ENCODE measurements around the gene IFT80. TPM values are rescaled to one million over a fixed set of nuclear protein-coding genes. Genes with fewer than 3 reads are reported as not detected.

IFT80 gene
- total and polyA plus RNA-seq, 9 of the 15 experiments (the other 6 are each of a cell fraction or from before 2014, with no cell fraction given) = 6.7 to 21.1 (median 16.4) TPM

- intact Hi-C loops (cut with micrococcal nuclease) (loop anchor here (5.0 kb wide), 3 partner anchors 40 to 775 kb away; partner anchors contain the start of gene NMD3), in situ Hi-C loops (cut with MboI) (no loop called here)
- Histone ChIP-seq H3K9ac (ENCODE audit: insufficient read depth in 1 of 2, low read depth in 2 of 2, low read length in 2 of 2) (peak overlapping the region in 1 of 2 experiments; percentile 99; a peak in 2 of 4 replicates), H3K4me1 (replicated peaks in 1 of 2; ENCODE audit: control insufficient read depth in 2 of 2, insufficient read depth in 2 of 2, low read length in 2 of 2) (peaks cover 23 to 34% of the 10 kb centered on the region in 2 experiments), H3K36me3 (ENCODE audit: control insufficient read depth, insufficient read depth, low read length) (peaks cover 38% of the 10 kb centered on the region), H3K27me3 (ENCODE audit: control insufficient read depth in 2 of 2, insufficient read depth in 2 of 2, low read length in 2 of 2) (no peaks in the 10 kb centered on the region), H3K79me2 (ENCODE audit: control insufficient read depth, insufficient read depth, low read length) (peaks cover 80% of the 10 kb centered on the region), H3K27ac (ENCODE audit: extremely low read depth, low read depth, low read length) (peak overlapping the region; percentile 98), H2AFZ (ENCODE audit: low read depth, low read length) (no peak overlapping the region), H4K20me1 (replicated peaks; ENCODE audit: control insufficient read depth, insufficient read depth, low read length) (no peaks in the 10 kb centered on the region), H3K4me3 (peak overlapping the region; percentile 67), H3K9me1 (ENCODE audit: control insufficient read depth, insufficient read depth, low read length) (no peaks in the 10 kb centered on the region), H3K4me2 (ENCODE audit: insufficient read depth, low read length) (peak overlapping the region; percentile 69), H3K9me3 (replicated peaks; ENCODE audit: control insufficient read depth, insufficient read depth, low read depth, low read length) (no peaks in the 10 kb centered on the region)
- FAIRE-seq (no peak), DNase-seq (ENCODE audit: extremely low read depth in 1 of 4, low spot score in 3 of 4) (peak in 1 of 4 experiments; percentile 68), ATAC-seq (no peak)
- BruUV-seq (replicated peaks) = no TSS peak
- ChIA-PET CTCF (ENCODE audit: low intra/inter-chr PET ratio) (no interaction called here), POLR2A (interaction anchor here (0.7 to 5.2 kb wide), 4 partner anchors 10 to 336 kb away, joined by 3 to 51 read pairs (median 20); no protein-coding TSS in a partner anchor)
- 0% methylated on average over 3 of the region's 3 CpGs for WGBS (ENCODE audit: insufficient coverage, low coverage, missing lambda C conversion rate)
- no peak for TF ChIP-seq ZNF79 (CRISPR knock-in tag; IDR thresholded peaks at IDR 0.05; ENCODE audit: low read depth)
- TF ChIP-seq MCM5 (IDR thresholded peaks at IDR 0.05; ENCODE audit: low read depth) = no peak
- TF ChIP-seq ARID3A (IDR thresholded peaks at IDR 0.05; ENCODE audit: borderline replicate concordance, low read depth, low read length) = 0 out of 2 replicates have a peak, but pooled peaks have one; percentile 46
- no peak for TF ChIP-seq NCOR1 (IDR thresholded peaks at IDR 0.05)
- 0 out of 2 replicates have a peak, but pooled peaks have one; percentile 37 for TF ChIP-seq DPF2 (IDR thresholded peaks at IDR 0.05)
- no peak for TF ChIP-seq ZNF184 (CRISPR knock-in tag; IDR thresholded peaks at IDR 0.05)
- no peak for TF ChIP-seq E2F8 (IDR thresholded peaks at IDR 0.05; ENCODE audit: low read depth, partially characterized antibody)
- TF ChIP-seq TEAD2 (tag; IDR thresholded peaks at IDR 0.05) = no peak
- peak; percentile 18; the same call in 1 of the 2 replicates for TF ChIP-seq FOSL1 (tag; conservative IDR thresholded peaks at IDR 0.05)
- peak; percentile 44 for TF ChIP-seq SMARCA4 (IDR thresholded peaks at IDR 0.05)
- no peak for TF ChIP-seq SRSF1 (IDR thresholded peaks at IDR 0.05; ENCODE audit: low read depth, low read length)
- TF ChIP-seq ZHX1 (conservative IDR thresholded peaks at IDR 0.05; ENCODE audit: low read length) = no peak
- TF ChIP-seq MLLT1 (IDR thresholded peaks at IDR 0.05) = 0 out of 4 replicates have a peak, but pooled peaks of 1 of the 2 experiments have one; percentile 53
- TF ChIP-seq SMARCC2 (IDR thresholded peaks at IDR 0.05; ENCODE audit: low read depth) = no peak
- no peak for TF ChIP-seq CBFB (CRISPR knock-in tag; IDR thresholded peaks at IDR 0.05)
Observed at GRCh38 chr3:160447544-160447943, 48.5 kb upstream of the IFT80 start.

Measured in K562 (cell line).